T-helper 1 cell treated with Interleukin-12 subunit alpha and Interleukin-12 subunit beta and Interleukin-4 antibody, amounts not matched to agents 30 ng/mL and 1 ng/mL, for 36 hours (primary cell): ENCODE results near the gene KLHL30. TPM values are rescaled to one million over a fixed set of nuclear protein-coding genes. Genes with fewer than 3 reads are reported as not detected.
"Not testable (repeated sequence)": the region's sequence is repeated elsewhere in the genome, so short reads cannot be mapped to it uniquely, and the experiment has no call there.

Experiments
- intact Hi-C: fragments of 100-400 bp; cut with micrococcal nuclease; formaldehyde crosslinking; loops from one replicate; pipeline ENCODE4 v1.15.1; 2024
- total RNA-seq: library from RNA; stranded (reverse); gene quantifications from 2 replicates; pipeline ENCODE4 v1.2.3, GENCODE V29; 2022

The KLHL30 gene
- total RNA-seq, 1 donor from 2014 or later, result not detected

DNA sequence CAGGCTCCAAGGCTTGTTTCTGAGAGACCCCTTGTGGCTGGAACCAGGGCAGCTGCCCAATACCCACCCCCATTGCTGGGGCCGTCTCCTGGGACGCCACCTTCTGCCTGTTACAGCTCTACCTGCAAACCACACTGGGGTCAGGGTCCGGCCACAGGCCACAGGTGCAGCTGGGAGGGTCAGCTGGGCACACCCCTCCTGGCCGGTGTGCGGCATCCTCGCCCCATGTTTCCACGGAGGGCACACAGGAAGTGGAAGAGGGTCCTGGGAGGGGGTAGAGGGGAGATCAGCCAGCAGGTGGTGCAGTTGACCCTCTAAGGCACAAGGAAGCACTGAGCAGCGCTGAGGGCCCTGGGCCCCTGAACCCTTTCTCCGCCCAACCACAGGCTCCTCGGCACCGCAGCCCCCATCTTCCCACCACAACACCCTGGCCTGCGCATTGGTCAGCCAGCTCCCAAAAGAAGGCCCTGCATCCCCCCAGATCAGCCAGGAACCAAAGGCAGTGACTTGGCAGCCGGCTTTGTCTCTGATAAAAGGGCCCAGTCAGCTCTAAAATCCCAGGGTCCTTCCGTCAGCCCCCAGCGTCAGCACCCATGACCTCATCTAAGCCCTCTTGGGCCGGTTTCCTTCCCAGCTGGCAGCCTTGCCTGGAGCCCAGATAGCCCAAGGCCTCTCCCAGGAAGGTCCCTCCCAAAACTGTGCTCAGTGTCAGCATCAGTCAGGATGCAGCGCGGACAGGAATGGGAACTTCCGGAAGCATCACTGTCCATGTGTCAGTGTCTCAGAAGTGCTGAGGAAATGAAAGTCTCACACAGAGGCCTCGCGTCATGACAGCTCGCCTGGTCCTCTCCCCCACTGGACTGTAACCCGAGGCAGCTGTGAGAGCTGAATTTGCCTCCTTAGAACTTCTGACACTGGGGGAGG is 22.0 kb downstream of the KLHL30 start:
- intact Hi-C loops, result no loop called here

GRCh38 chr2:238161291-238162051 is 23.0 kb downstream of the KLHL30 start:
- intact Hi-C loops, result no loop called here

- intact Hi-C loops, result no loop called here
These were observed 23.9 kb downstream of the KLHL30 start for GRCh38 chr2:238162251-238162845.

GRCh38 chr2:238162846-238163441 is 24.5 kb downstream of the KLHL30 start:
- intact Hi-C loops, result no loop called here

- intact Hi-C loops, result no loop called here
These were observed 25.2 kb downstream of the KLHL30 start for GRCh38 chr2:238163481-238164198.

DNA sequence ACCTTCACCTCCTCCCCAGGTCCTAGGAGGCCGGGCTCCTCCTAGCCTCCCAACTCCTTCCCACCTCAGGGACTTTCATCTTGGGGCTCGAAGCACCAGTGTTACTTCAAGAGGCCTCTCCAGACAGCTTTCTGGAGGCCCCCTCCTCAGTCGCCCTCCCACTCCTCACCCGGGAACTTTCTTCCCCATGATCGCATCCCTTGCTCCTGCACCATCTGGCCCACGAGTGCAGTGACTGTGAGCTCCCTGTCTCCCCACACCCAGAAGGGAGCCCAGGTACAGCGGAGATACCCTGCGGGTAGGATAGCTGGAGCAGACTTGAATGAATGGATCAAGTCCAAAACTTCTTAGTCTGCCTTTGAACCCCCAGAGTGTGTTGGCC is 26.4 kb downstream of the KLHL30 start:
- intact Hi-C loops, result no loop called here

DNA sequence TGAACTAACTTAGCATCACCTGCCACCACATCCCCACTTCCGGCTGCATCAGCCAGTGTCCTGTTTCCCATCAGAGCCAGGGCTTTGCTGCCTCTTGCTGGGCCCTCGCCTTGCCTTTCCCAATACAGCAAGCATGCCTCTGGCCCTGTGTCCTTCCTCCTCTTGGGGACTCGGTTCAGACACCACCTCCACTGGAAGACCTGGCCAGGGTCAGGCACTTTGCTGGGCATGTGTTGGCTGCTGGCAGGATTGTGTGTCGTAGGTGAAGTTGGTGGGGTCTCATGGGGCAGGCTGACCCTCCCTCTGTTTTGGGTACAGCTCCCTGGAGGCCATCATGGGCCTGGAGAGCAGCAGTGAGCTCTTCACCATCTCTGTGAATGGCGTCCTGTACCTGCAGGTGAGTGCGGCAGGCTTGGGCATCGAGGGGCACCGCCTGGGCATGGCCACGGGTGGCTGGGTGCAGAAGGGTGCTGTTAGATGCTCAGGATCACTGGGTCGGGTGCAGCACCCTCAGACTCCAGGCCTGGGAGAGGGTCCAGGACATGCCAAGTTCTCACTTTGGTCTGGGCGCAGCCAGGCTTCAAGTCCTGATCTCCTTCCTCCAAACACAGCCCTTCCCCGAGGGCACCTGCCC is 26.9 kb downstream of the KLHL30 start:
- intact Hi-C loops, result no loop called here

DNA sequence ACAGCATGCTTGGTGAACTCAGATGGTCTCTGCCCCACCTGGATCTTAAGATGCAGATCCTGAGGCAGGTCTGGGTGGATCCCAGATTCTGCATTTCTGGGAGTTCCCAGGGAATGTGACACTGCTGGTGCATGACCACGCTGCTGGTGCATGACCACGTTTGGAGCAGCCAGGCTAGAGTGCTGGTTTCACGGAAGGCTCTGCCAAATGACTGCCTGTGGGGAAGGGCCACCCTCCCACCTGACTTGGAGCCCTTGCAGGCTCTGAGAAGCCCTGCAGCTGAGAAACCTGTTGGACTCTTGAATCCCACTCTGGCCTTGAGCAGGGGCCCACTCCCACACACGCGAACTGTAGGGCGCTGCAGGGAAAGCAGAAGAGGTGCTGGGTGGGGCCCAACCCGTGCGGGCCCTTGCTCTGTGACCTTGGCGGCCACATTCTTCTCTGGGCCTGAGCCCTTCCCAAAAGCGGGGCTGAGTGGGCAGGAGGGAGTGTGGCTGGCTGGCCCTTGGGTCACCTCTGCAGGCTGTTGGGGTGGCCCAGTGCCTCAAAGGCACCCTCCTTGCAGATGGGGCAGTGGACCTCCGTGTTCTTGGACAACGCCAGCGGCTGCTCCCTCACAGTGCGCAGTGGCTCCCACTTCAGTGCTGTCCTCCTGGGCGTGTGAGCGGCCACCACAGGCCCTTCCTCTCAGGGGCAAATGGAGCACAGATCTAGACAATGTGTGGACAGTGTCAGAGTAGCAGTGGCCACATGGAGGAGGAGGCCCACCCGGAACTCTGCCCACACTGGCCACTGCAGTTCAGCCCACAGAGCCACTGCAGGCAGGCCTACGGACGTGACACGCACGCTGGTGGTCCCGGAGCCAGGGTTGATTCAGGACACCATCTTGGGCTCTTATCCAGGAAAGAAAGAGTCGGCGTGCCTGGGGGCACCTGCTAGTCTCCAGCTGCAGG is 28.2 kb downstream of the KLHL30 start:
- intact Hi-C loops, result no loop called here

DNA sequence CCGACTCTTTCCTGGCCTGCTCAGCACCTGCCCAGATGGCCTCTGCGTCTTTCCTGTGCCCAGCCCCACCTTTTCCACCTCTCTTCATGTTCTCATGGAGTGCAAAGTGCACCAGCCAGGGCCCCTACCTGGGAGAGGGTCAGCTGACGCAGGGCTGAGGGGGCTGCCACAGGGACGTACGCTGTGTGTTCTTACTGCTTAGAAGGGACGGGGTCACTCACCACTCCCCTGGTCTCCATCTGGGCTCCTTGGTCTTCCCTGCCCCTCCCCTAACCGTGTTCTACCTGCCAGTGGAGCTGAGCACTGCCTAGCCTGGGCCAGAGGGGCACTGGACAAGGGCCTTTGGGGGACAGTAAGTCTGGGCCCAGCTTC is 28.9 kb downstream of the KLHL30 start:
- intact Hi-C loops, result no loop called here

DNA sequence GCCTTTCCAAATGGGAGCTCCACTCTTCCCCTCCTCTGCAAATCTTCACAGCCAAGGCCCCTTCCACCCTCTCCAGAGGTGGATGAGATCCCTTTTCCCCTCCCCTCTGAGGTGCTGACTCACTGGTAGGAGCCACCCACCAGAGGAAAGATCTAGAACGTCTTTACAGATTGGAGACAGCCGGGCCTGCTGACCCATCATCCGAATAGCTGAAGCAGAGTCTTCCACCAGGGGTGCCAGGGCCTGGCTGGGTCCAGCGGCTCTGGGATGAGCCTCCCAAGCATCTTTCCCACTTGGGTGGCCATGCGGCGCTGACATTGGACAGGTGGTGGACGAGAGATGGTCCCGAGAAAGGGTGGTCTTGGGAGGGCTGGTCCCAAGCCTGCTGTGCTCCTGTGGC is 29.3 kb downstream of the KLHL30 start:
- intact Hi-C loops, result no loop called here

- intact Hi-C loops, result no loop called here
These were observed 30.0 kb downstream of the KLHL30 start for GRCh38 chr2:238168196-238169047.

GRCh38 chr2:238169048-238169707 is 30.7 kb downstream of the KLHL30 start:
- intact Hi-C loops, result no loop called here

DNA sequence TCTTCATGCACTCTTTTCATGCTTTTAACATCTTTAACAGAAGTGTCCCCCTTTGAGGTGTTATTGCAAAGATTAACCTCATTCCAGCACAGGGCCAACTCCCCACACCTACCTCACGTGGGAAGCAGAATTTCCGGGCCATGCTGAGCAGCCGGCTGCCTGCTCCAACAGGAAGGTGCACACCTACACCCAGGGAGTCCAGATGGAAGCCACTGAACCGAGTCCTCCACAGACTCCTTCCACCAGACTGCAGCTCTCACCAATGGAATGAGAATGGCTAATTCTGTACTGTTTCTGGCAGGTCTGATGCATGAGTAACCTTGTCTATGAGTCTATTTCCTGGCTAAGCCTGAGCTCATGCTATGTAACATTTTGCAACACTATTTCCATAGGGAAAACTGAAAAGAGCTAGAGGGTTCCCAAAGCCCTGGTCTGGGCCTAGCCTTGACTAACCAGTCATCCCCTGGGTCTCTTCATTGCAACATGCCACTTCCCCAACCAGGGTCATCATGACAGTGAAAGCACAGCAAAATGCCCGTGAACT is 31.3 kb downstream of the KLHL30 start:
- intact Hi-C loops, result no loop called here

GRCh38 chr2:238170386-238171071 is 32.1 kb downstream of the KLHL30 start:
- intact Hi-C loops, result no loop called here

- intact Hi-C loops, result not testable (repeated sequence)
These were observed 32.6 kb downstream of the KLHL30 start for GRCh38 chr2:238171072-238171431.

GRCh38 chr2:238171575-238172187 is 33.2 kb downstream of the KLHL30 start:
- intact Hi-C loops, result no loop called here

DNA sequence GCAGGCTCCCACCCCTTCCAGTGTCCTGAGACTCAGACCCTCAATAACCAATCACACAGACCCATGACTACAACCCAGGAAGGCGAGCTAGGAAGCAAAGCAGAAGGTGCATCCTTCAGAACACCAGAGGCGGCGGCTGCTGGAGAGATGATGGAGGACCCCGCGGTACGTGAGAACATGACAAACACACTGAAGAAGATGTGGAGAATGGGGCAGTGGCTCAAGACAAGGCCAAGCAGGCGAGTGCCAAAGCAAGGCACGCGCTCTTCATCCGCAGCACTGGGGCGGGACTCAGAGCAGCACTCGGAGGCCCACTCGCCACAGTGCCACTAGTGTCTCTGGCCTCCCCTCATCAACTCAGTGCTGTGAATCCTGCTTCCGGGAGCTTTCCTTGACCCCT is 34.0 kb downstream of the KLHL30 start:
- intact Hi-C loops, result no loop called here
